Neural cell (in vitro differentiated cells): ENCODE measurements around the gene TMEM259. TPM values are rescaled to one million over a fixed set of nuclear protein-coding genes. Genes with fewer than 3 reads are reported as not detected.

Experiments
- H2AFZ ChIP-seq: fragments of 200-600, 300-800 bp; sonication (generic), shearing (Covaris generic); 2 replicates; pipeline ENCODE4 v1.6.0; 2014; ENCODE audit warnings: low read depth, mild to moderate bottlenecking, antibody characterized with exemption, low read length, moderate library complexity
- H3F3A ChIP-seq: fragments of 200-600 bp; shearing (Covaris generic); 2 replicates; pipeline ENCODE4 v1.6.1; 2016; ENCODE audit warnings: mild to moderate bottlenecking, moderate library complexity, mixed read lengths, antibody characterized with exemption, low read length; ENCODE audit not compliant: insufficient read depth, poor library complexity, severe bottlenecking
- H3K27ac ChIP-seq: fragments of 200-600, 300-800 bp; sonication (generic), shearing (Covaris generic); 2 replicates; pipeline ENCODE4 v1.5.1; 2014; ENCODE audit warnings: mild to moderate bottlenecking, low read length, moderate library complexity
- H3K27me3 ChIP-seq: fragments of 300-800, 200-600 bp; sonication (generic), shearing (Covaris generic); 2 replicates; pipeline ENCODE4 v1.6.0; 2014; ENCODE audit warnings: mild to moderate bottlenecking, low read depth, low read length, moderate library complexity; ENCODE audit not compliant: insufficient read depth
- H3K36me3 ChIP-seq: fragments of 300-800, 200-600 bp; sonication (generic), shearing (Covaris generic); 2 replicates; pipeline ENCODE4 v1.5.1; 2014; ENCODE audit warnings: mild to moderate bottlenecking, antibody characterized with exemption, low read length, moderate library complexity; ENCODE audit not compliant: insufficient read depth
- H3K4me2 ChIP-seq: fragments of 300-800, 200-600 bp; sonication (generic), shearing (Covaris generic); 2 replicates; pipeline ENCODE4 v1.6.0; 2014; ENCODE audit warnings: mild to moderate bottlenecking, low read length
- H3K4me3 ChIP-seq: fragments of 300-800, 200-600 bp; sonication (generic), shearing (Covaris generic); 2 replicates; pipeline ENCODE4 v1.5.1; 2014; ENCODE audit warnings: mild to moderate bottlenecking, low read length, moderate library complexity
- H3K79me2 ChIP-seq: fragments of 200-600 bp; shearing (Covaris generic); replicated peaks from 2 replicates; pipeline ENCODE4 v1.6.0; 2014; ENCODE audit warnings: mild to moderate bottlenecking, low read length, moderate library complexity; ENCODE audit not compliant: insufficient read depth
- H3K9ac ChIP-seq: fragments of 300-800, 200-600 bp; sonication (generic), shearing (Covaris generic); 2 replicates; pipeline ENCODE4 v1.6.1; 2016; ENCODE audit warnings: mild to moderate bottlenecking, low read length, mixed read lengths
- H3K9me2 ChIP-seq: fragments of 200-600 bp; shearing (Covaris generic); 2 replicates; pipeline ENCODE4 v1.6.1; 2016; ENCODE audit warnings: mild to moderate bottlenecking, low read length, mixed read lengths; ENCODE audit not compliant: insufficient read depth
- H3K9me3 ChIP-seq: fragments of 200-600, 300-800 bp; sonication (generic), shearing (Covaris generic); 2 replicates; pipeline ENCODE4 v1.6.1; 2016; ENCODE audit warnings: mild to moderate bottlenecking, mixed run types, low read length, moderate library complexity, mixed read lengths
- H4K20me1 ChIP-seq: fragments of 200-600 bp; shearing (Covaris generic); 2 replicates; pipeline ENCODE4 v1.6.1; 2016; ENCODE audit warnings: mild to moderate bottlenecking, mixed run types; ENCODE audit not compliant: insufficient read depth
- EP300 ChIP-seq: fragments of 450-650 bp; conservative IDR thresholded peaks from 2 replicates; pipeline ENCODE4 v1.6.1; 2014; ENCODE audit warnings: antibody characterized with exemption, mild to moderate bottlenecking, moderate library complexity; ENCODE audit not compliant: poor library complexity, severe bottlenecking
- EZH2 ChIP-seq: fragments of 200-600, 300-800 bp; shearing (Covaris generic), sonication (generic); IDR thresholded peaks from 2 replicates; pipeline ENCODE4 v1.6.1; 2014; ENCODE audit warnings: antibody characterized with exemption, low read length, borderline replicate concordance, mild to moderate bottlenecking; ENCODE audit not compliant: insufficient read depth, poor library complexity, severe bottlenecking
- MXI1 ChIP-seq: fragments of 450-650 bp; conservative IDR thresholded peaks from 2 replicates; pipeline ENCODE4 v1.6.1; 2014; ENCODE audit warnings: antibody characterized with exemption, mild to moderate bottlenecking; ENCODE audit not compliant: poor library complexity, severe bottlenecking
- POLR2AphosphoS5 ChIP-seq: IDR thresholded peaks from 2 replicates; pipeline ENCODE4 v1.6.1; 2012
- RAD21 ChIP-seq: fragments of 450-650 bp; conservative IDR thresholded peaks from 2 replicates; pipeline ENCODE4 v1.6.1; 2014; ENCODE audit warnings: antibody characterized with exemption, mild to moderate bottlenecking, moderate library complexity
- SMC3 ChIP-seq: fragments of 450-650 bp; conservative IDR thresholded peaks from 2 replicates; pipeline ENCODE4 v1.6.1; 2014; ENCODE audit warnings: antibody characterized with exemption, mild to moderate bottlenecking, moderate library complexity; ENCODE audit not compliant: poor library complexity
- TAF1 ChIP-seq: IDR thresholded peaks from 2 replicates; pipeline ENCODE4 v1.6.1; 2012; ENCODE audit warnings: low read depth
- polyA plus RNA-seq: library from polyadenylated mRNA; depleted of rRNA; stranded (reverse); fragments of >200 nt; gene quantifications from 2 replicates; pipeline ENCODE4 v1.2.3, GENCODE V29; 2014
- TF ChIP-seq, protein P1 (sequence below): IDR thresholded peaks from 2 replicates; pipeline ENCODE4 v1.6.1; 2012; ENCODE audit warnings: borderline replicate concordance
- TF ChIP-seq, protein P2 (sequence below): fragments of 450-650 bp; IDR thresholded peaks from 2 replicates; pipeline ENCODE4 v1.5.1; 2014; ENCODE audit warnings: antibody characterized with exemption, mild to moderate bottlenecking, moderate library complexity; ENCODE audit not compliant: poor library complexity, severe bottlenecking

The TMEM259 gene
- polyA plus RNA-seq, 1 donor from 2014 or later = 176 TPM

DNA sequence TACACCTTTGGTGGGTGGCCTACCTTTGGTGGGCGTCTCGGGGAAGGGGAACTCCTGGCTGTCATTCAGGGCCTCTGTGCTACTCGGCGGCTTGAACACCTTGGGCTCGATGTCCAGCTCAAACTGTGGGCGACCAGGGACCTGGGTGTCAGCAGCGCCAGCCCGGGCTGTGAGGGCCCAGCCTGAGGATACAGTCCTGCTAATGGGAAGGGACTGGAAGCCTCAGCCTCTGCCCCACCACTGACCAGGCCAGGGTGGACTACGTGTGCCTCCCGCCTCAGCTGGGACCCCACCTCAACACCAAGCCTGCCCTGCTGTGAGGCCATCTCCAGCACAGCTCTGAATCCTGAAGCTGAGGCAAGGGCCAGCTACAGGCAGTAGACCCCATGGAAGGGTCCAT, 7.7 kb downstream of the TMEM259 start:
- H3F3A ChIP-seq = no peaks in the 10 kb centered on the region
- H2AFZ ChIP-seq = no peak overlapping the region
- no peaks in the 10 kb centered on the region for H3K9me3 ChIP-seq
- no peak overlapping the region for H3K4me2 ChIP-seq
- H3K27me3 ChIP-seq = no peaks in the 10 kb centered on the region
- H3K27ac ChIP-seq = no peak overlapping the region
- H3K4me3 ChIP-seq = no peak overlapping the region
- H3K9ac ChIP-seq = no peak overlapping the region
- peaks cover 17% of the 10 kb centered on the region for H3K79me2 ChIP-seq
- peaks cover 11% of the 10 kb centered on the region for H4K20me1 ChIP-seq
- H3K9me2 ChIP-seq = no peaks in the 10 kb centered on the region
- H3K36me3 ChIP-seq = no peaks in the 10 kb centered on the region
- TF ChIP-seq POLR2AphosphoS5 (no peak), EZH2 (no peak), EP300 (no peak), MXI1 (no peak), RAD21 (no peak), TAF1 (no peak)
- TF ChIP-seq, protein P1, sequence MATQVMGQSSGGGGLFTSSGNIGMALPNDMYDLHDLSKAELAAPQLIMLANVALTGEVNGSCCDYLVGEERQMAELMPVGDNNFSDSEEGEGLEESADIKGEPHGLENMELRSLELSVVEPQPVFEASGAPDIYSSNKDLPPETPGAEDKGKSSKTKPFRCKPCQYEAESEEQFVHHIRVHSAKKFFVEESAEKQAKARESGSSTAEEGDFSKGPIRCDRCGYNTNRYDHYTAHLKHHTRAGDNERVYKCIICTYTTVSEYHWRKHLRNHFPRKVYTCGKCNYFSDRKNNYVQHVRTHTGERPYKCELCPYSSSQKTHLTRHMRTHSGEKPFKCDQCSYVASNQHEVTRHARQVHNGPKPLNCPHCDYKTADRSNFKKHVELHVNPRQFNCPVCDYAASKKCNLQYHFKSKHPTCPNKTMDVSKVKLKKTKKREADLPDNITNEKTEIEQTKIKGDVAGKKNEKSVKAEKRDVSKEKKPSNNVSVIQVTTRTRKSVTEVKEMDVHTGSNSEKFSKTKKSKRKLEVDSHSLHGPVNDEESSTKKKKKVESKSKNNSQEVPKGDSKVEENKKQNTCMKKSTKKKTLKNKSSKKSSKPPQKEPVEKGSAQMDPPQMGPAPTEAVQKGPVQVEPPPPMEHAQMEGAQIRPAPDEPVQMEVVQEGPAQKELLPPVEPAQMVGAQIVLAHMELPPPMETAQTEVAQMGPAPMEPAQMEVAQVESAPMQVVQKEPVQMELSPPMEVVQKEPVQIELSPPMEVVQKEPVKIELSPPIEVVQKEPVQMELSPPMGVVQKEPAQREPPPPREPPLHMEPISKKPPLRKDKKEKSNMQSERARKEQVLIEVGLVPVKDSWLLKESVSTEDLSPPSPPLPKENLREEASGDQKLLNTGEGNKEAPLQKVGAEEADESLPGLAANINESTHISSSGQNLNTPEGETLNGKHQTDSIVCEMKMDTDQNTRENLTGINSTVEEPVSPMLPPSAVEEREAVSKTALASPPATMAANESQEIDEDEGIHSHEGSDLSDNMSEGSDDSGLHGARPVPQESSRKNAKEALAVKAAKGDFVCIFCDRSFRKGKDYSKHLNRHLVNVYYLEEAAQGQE = no peak

DNA sequence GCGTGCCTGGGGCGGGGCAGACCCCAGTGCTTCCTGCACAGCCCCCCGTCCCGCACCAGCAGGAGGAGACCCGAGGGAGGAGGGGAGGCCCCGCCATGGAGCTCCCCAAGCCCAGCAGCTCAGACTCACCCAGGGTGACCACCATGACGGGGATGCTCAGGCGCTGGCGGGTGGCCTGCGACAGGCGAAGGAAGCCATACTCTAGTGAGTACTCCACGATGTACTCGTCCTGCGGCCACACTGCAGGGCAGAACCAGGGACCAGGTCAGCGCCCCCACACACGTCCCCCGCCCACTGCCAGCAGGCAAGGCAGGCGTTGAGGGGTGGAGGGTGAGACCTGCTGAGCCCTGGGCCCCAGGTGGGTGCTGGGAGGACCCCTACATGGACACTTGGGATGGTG, 8.6 kb downstream of the TMEM259 start:
- no peak overlapping the region for H3K4me3 ChIP-seq
- H4K20me1 ChIP-seq = peaks cover 3% of the 10 kb centered on the region
- no peak overlapping the region for H3K9ac ChIP-seq
- H3K36me3 ChIP-seq = no peaks in the 10 kb centered on the region
- no peak overlapping the region for H3K4me2 ChIP-seq
- H3K27ac ChIP-seq = no peak overlapping the region
- no peak overlapping the region for H2AFZ ChIP-seq
- peaks cover 9% of the 10 kb centered on the region for H3K79me2 ChIP-seq
- no peaks in the 10 kb centered on the region for H3F3A ChIP-seq
- TF ChIP-seq, protein P2, sequence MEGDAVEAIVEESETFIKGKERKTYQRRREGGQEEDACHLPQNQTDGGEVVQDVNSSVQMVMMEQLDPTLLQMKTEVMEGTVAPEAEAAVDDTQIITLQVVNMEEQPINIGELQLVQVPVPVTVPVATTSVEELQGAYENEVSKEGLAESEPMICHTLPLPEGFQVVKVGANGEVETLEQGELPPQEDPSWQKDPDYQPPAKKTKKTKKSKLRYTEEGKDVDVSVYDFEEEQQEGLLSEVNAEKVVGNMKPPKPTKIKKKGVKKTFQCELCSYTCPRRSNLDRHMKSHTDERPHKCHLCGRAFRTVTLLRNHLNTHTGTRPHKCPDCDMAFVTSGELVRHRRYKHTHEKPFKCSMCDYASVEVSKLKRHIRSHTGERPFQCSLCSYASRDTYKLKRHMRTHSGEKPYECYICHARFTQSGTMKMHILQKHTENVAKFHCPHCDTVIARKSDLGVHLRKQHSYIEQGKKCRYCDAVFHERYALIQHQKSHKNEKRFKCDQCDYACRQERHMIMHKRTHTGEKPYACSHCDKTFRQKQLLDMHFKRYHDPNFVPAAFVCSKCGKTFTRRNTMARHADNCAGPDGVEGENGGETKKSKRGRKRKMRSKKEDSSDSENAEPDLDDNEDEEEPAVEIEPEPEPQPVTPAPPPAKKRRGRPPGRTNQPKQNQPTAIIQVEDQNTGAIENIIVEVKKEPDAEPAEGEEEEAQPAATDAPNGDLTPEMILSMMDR = no peak
- TF ChIP-seq SMC3 (no peak), RAD21 (no peak), TAF1 (no peak), POLR2AphosphoS5 (no peak), EP300 (no peak), MXI1 (no peak)
- TF ChIP-seq, protein P1 = no peak
- no peaks in the 10 kb centered on the region for H3K9me2 ChIP-seq
- no peaks in the 10 kb centered on the region for H3K27me3 ChIP-seq
- H3K9me3 ChIP-seq = no peaks in the 10 kb centered on the region
